GM10248 (cell line): ENCODE data around the gene NR4A1.
A peak's percentile ranks its signal among the peaks of the same experiment; 100 is the strongest.

ENCODE experiments used
- CTCF ChIA-PET: fragments of 300-600 bp; sonication (Branson Sonifier 250); formaldehyde crosslinking; extraction: SDS; loops from one replicate; lab custom pipeline; 2021; ENCODE audit warnings: antibody characterized with exemption; lab: Yijun Ruan, JAX
- POLR2A ChIA-PET: fragments of 350-650 bp; sonication (Branson Sonifier 250); formaldehyde crosslinking; extraction: SDS; loops from one replicate; lab custom pipeline; 2020; ENCODE audit warnings: antibody characterized with exemption; lab: Yijun Ruan, JAX
- DNase-seq: peaks from one replicate; pipeline ENCODE4 v3.0.0; 2012; ENCODE audit errors: extremely low spot score
- CTCF ChIP-seq: IDR thresholded peaks from 2 replicates; pipeline ENCODE4 v1.5.1; 2012; ENCODE audit warnings: mild to moderate bottlenecking, low read depth; ENCODE audit errors: extremely low read depth, missing control alignments, control extremely low read depth

NR4A1 gene

GRCh38 chr12:52080403-52081251 is 29.4 kb downstream of the NR4A1 start:
- ChIA-PET CTCF (interaction anchor here (0.7 to 42.5 kb wide), 7 partner anchors 9 to 100 kb away, joined by 3 to 1220 read pairs (median 13); partner anchors contain the start of gene ATG101), POLR2A (interaction anchor here (2.2 kb wide), 1 partner anchor 10 kb away, joined by 6 read pairs; the partner anchor contains the start of gene ATG101)
- DNase-seq = no peak
- no peak for TF ChIP-seq CTCF

- TF ChIP-seq CTCF = no peak
- peak; percentile 69 for DNase-seq
- ChIA-PET CTCF (interaction anchor here (0.7 to 42.5 kb wide), 12 partner anchors 9 to 101 kb away, joined by 3 to 1220 read pairs (median 8); partner anchors contain the start of gene ATG101), POLR2A (no interaction called here)
Measured at GRCh38 chr12:52081263-52081733, 30.1 kb downstream of the NR4A1 start.

- DNase-seq = no peak
- ChIA-PET POLR2A (interaction anchor here (1.2 kb wide), 1 partner anchor 57 kb away, joined by 3 read pairs; no protein-coding TSS in a partner anchor), CTCF (interaction anchor here (0.9 to 42.5 kb wide), 16 partner anchors 8 to 106 kb away, joined by 3 to 1220 read pairs (median 5); partner anchors contain the start of gene ATG101)
- TF ChIP-seq CTCF = no peak
Measured at GRCh38 chr12:52082026-52082668, 30.9 kb downstream of the NR4A1 start.

- TF ChIP-seq CTCF = no peak
- CTCF ChIA-PET = interaction anchor here (0.9 to 42.5 kb wide), 18 partner anchors 8 to 106 kb away, joined by 3 to 1220 read pairs (median 4); partner anchors contain the start of gene ATG101
- POLR2A ChIA-PET = interaction anchor here (1.2 kb wide), 1 partner anchor 57 kb away, joined by 3 read pairs; no protein-coding TSS in a partner anchor
- no peak for DNase-seq
Measured at GRCh38 chr12:52082669-52082987, 31.4 kb downstream of the NR4A1 start.

- CTCF ChIA-PET = interaction anchor here (0.9 to 42.5 kb wide), 17 partner anchors 8 to 107 kb away, joined by 3 to 1220 read pairs (median 4); partner anchors contain the start of gene ATG101
- POLR2A ChIA-PET = interaction anchor here (1.2 kb wide), 1 partner anchor 58 kb away, joined by 3 read pairs; no protein-coding TSS in a partner anchor
- TF ChIP-seq CTCF = peak; percentile 94
- peak; percentile 87 for DNase-seq
Measured at GRCh38 chr12:52082988-52083637, 31.9 kb downstream of the NR4A1 start.

- TF ChIP-seq CTCF = peak; percentile 7
- no peak for DNase-seq
- ChIA-PET POLR2A (no interaction called here), CTCF (interaction anchor here (1.0 to 42.5 kb wide), 13 partner anchors 7 to 92 kb away, joined by 3 to 1220 read pairs (median 8); partner anchors contain the start of gene ATG101)
Measured at GRCh38 chr12:52083638-52083996, 32.4 kb downstream of the NR4A1 start.
